ENCODE results near the gene CNTNAP2. TPM values are rescaled to one million over a fixed set of nuclear protein-coding genes. Genes with fewer than 3 reads are reported as not detected.

Gene CNTNAP2
- total RNA-seq, 1 donor from 2014 or later = not detected

DNA sequence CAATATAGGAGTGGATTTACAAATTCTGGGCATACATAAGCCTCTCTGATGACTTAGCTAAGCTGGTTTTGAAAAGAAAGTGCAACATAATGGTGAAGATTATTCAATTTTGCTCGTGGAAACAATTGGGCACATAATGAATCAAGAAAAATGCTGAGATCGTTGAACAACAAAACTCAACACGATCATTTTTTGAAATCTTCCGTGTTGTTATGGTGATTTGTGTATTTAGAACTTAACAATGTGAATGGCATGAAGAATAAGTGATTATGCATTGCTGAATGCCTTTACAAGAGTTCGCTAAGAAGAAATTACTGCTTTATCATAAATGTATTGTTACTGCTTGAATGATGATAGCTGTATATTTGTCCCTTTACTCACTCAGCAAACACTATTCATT lies 875.0 kb downstream of the CNTNAP2 start:
- intact Hi-C loops (cut with micrococcal nuclease) = no loop called here

DNA sequence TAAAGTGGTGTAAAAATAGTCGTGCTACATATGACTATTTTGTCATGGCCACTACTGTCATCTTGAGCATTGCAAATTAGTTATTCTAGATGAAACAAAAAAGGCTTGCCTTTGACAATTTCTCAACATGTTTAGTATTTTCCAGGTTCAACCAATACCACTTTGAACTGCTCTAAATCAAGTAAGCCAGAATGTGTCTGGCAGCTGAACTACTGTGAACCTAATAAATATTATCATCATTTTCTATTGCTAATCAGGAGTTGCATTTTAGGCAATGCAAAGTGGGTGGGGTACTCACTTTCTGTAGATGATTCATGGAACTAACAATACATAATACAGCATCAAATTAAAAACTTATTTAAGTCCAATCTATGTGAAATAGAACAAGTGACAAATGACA lies 877.2 kb downstream of the CNTNAP2 start:
- intact Hi-C loops (cut with micrococcal nuclease) = no loop called here

DNA sequence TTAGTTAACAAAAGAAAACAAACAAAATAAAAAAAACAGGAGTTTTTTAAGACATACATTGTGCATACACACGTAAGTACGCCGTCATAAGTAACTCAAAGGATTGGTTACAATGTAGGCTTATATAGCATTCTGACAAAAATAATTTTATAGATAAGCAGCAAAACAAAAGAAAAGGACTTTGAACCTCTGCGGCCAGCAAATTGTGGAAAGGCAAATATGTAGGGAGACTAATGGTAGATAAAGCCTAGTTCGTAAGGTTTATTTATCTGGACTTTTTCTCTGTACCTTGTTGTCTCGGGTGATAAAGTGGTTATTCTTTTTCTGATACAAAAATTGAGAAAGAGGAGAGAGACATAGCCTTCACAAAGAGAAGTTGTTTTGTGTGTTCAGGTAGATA lies 891.9 kb downstream of the CNTNAP2 start:
- intact Hi-C loops (cut with micrococcal nuclease) = no loop called here

DNA sequence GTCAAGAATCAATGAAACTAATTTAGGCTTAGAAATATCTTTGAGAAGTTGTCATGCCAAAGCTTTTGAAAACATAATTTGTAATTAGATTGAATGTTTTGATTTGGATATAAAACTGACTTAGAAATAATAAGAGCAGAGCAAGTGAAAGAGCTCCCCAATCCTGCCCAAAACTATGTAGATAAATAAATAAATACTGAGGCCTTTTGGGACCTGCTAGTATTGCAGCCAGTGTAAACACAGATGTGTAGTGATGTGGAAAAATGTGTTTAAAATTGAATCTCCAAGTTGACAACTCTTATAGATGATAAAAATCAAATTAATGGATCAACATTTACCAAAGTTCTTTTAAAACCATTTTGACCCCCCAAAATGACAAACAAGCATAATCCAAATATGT lies 896.1 kb downstream of the CNTNAP2 start:
- intact Hi-C loops (cut with micrococcal nuclease) = no loop called here

DNA sequence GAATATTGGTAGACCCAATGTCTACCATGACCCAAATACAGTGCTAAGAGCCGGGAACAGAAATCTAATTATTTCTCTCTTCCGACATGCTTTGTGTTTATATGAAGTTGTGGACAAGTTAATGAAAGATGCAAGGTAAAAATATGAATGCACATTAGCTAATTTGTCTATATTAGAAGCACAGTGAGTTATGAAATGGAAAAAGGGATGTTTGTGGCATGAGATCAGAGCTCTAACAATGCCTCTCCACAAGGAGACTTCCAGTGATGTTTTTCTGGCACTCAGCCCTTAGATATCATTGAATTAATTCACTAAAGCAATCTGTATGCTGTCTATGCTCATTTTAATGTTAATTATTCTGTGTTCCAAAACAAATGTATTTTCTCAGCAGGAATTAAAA lies 897.2 kb downstream of the CNTNAP2 start:
- intact Hi-C loops (cut with micrococcal nuclease) = no loop called here

DNA sequence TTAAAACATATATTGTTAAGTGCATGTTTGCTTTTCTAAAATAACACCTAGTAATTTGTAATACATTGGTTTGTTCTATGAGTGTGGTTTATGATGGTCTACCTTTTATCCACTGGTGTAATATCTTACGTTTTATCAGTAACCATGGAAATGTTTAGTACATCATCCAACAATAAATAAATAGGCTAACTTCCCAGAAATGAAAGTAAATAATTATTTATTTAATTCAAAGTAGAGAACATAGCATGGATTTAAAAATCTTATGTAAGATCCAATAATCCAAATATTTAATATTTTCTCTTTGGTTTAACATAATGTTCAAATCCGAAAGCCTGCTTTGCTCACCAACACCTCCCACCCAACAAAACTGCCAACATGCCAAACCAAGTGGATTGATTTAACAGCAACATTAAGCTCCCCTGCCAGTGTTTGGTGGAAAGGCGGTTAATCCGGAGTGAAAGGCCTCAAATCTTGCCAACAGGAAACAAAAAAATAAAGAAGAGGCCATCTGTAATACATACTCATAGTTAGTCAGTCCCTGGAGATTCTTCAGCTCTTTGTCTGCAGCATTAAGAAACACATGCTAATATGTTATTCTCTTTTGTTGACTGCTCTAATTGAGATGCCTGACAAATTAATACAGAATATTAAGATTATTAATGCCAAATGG lies 897.8 kb downstream of the CNTNAP2 start:
- intact Hi-C loops (cut with micrococcal nuclease) = no loop called here

DNA sequence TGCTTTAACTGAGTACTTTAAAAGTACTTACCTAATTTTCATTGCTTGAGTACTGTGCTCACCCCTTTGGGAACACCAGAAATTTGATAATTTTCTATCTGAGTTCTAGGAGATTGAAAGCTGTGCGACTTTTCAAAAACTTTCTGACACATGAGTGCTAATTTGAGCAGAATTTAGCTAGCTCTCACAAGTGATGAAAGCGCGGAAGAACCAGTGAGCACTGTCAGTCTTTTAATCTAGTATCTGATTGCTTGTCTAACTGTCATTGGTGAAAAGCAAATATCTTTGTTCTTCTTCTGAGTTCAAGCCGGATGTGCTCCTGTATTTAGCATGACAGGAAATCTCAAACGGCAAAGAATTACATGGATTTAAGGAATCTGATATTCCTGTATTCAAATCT lies 899.4 kb downstream of the CNTNAP2 start:
- intact Hi-C loops (cut with micrococcal nuclease) = no loop called here

DNA sequence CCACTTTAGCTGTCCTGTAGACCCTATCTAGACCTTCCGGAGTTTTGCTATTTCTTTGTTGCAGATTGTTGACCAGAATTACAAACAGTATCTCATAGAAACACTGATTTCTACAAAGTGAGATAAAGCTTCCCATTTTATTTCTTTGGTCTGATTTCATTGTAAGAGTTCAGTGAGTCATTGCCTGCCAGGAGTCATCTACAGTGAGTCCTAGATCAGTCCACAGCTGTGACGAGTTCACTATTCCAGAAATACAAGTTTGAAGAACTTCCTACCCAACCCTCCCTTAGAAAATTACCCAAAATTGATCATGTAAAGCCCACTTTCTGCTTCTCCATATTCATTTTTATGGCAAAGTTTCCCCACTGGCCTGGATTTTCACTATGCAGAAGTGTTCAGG lies 905.5 kb downstream of the CNTNAP2 start:
- intact Hi-C loops (cut with micrococcal nuclease) = no loop called here

DNA sequence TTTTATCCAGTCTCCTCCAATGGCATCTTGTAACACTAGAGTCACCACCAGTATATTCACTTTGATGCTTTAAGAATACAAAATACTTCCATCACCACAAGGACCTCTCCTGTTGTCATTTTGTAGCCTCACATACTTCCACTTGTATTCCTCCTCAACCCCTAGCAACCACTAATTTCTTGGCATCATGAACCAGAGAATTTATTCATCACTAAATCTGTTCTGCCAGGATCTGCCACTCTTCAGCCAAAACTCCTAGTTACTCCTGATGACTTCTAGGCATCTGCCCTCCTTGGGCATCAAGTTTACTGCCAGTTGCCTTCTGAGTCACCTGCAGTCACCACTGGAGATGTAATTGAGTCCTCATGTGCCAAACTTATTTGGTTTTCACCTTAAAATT lies 906.8 kb downstream of the CNTNAP2 start:
- intact Hi-C loops (cut with micrococcal nuclease) = no loop called here

DNA sequence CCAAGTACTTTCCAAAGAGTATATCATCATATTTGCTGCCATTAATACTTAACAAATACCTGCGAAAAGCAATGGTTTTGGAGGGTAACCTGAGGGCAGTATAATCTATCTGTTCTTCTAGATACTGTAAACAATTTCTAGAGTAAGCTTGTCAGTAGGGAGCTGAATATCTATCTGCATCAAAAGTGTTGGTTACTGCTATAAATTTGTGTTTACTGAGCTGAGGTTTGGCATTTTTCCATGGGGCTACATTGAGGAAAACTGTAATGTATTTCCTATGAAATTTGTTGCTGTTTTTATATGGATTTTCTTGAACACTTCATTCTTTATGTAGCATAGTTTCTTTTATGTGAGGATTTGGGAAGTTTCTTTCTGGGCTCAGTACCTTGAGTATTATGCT lies 913.4 kb downstream of the CNTNAP2 start:
- intact Hi-C loops (cut with micrococcal nuclease) = no loop called here

DNA sequence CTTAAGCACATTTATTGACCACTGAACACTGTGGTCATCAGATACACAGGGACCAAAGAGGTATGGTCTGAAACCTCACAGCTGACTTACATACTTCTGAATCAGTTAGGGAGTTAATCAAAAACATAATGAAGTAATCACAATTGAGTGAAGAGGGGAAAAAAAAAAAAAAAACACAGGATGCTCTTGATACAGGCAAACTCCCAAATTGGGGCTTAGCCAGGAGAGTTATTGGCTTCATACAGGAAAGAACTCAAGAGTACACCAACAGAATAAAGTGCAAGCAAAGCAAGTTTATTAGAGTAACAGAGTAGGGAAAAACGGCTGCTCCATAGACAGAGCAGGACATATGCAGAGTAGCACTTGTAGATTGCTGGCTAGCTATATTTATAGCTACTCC lies 917.0 kb downstream of the CNTNAP2 start:
- intact Hi-C loops (cut with micrococcal nuclease) = no loop called here

DNA sequence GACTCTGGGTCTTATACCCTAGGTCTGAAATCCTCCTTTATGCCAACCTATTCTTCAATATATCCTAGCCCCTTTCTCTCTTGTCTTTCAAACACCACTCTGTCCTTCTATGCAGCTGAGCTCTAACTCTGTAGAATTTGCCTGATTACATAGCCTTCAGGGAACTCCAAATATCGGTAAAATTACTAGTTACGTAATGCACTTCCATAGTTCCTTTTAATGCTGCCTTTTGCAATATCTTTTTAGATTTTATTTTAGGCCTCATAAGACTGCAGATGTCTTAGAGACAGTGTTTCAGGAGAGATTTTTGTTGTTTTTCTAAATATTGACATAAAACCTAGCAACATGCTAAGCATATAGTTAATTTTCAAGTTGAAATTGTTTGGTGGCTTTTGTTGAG lies 924.8 kb downstream of the CNTNAP2 start:
- intact Hi-C loops (cut with micrococcal nuclease) = no loop called here

DNA sequence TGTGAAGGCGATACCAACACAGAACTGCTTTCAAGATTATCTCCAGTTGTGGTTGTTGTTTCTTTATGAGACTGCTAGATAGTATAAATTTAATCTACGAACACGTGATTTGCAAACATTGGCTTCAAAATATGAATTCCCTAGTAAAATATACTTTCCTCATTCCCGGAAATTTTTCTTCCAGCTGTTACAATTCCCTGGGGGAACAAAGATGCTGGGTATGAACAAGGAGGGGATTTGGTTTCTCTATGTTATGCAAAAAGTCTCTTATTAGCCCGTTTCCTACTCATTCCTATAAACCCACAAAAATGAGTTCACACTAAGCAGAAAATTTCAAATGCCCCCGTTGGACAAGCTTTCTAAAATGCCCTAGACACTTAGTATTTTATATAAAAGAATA lies 928.3 kb downstream of the CNTNAP2 start:
- intact Hi-C loops (cut with micrococcal nuclease) = no loop called here

DNA sequence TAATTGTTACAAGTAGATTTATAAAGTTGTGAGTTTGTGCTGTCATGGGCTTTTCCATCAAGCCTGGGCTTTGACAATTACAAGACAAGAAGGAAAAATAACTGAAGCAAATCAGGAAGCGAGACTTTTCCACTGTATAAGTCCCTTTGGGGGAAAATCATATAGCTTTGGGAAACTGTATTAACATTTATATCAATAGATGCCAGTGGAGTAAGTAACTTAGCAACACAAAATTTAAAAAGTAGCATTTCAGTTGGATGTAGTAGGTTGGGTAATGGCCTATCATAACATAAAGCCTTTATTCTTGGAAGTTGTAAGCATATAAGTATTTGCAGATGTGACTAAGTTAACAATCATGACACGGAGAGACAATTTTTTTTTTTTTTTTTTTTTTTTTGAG lies 931.1 kb downstream of the CNTNAP2 start:
- intact Hi-C loops (cut with micrococcal nuclease) = no loop called here

DNA sequence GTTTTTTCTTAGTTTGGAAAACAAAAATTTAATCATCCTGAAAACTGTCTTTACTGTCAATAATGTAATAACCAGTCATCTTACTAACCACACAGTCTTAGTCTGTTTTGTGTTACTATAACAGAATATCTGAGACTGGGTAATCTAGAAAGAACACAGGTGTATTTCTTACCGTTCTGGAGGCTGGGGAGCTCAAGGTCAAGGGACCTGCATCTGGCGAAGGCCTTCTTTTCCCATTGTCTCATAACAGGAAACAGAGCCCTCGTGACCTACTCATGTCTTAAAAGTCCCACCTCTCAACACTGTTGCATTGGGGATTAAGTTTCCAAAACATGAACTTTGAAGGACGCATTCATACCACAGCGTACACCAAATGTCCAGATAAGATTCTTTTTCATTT lies 932.3 kb downstream of the CNTNAP2 start:
- intact Hi-C loops (cut with micrococcal nuclease) = no loop called here

DNA sequence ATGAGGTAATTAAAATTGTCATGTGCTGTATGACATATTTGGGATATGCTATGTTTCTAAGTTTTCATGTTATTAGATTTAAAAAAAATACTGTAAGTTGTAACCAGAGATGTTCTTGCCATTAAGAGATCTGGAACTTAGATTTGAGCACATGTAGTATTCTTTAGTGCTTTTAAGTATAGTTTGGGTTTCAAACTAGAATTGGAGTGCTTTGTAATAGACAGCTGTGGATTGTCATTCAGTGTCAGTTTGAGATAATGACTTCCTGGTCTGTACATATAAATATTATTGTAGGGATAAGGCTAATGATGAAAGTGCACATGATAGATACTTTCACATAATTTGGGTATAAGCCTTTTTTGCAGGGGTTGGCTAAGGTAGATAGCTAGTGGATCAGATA lies 936.2 kb downstream of the CNTNAP2 start:
- intact Hi-C loops (cut with micrococcal nuclease) = no loop called here

DNA sequence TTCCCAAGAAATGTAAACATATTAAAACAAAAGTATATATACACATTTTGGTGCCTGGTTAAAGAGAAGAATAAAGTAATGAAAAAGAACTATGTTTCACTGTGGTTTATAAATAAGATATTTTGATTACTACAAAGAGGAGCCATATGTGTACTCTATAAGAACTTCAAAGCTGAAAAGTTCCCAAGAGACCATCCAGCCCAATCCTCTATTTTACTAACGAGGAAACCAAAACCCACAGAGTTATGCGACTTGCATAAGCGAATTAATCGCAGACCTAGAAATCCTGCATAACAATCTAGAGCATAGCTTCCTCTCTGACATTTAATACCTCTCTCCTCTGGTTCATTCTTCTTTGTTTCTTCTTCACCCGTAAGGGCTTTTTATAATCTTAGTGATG lies 937.1 kb downstream of the CNTNAP2 start:
- intact Hi-C loops (cut with micrococcal nuclease) = no loop called here

DNA sequence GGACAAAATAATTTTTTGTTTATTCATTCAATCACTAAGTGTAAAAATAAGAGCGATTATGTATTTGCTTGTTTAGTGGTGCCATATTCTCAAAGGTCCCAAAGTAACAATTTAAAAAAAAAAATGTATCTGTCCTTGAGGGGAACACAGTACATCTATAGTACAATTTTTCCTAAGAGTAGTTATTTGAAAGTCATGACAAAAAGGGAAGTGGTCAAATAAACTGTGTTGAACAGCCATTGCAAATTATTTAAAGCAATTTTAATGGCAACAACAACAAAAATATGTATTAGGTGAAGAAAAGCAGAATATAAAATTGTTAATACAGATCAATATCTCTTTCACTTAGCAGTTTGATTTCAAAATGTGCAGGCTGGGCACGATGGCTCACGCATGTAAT lies 943.5 kb downstream of the CNTNAP2 start:
- intact Hi-C loops (cut with micrococcal nuclease) = no loop called here

DNA sequence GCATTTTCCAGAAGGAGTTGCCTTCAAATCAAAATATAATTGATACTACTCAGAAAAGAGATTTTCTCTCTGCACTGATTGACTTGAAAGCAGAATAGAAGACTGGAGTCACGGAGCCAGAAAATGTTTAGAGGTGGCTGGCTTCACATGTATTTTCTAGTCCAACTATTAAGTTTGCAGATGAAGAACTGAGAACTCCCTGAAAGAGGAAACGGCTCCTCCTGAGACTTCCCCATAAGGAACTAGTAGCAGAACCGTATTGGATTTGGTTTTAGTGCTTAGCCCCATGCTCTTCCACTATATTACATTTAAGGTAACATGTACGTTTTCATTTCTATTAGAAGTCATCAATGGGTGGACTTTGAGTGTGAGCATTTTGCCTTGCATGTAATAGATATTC lies 946.3 kb downstream of the CNTNAP2 start:
- intact Hi-C loops (cut with micrococcal nuclease) = no loop called here

DNA sequence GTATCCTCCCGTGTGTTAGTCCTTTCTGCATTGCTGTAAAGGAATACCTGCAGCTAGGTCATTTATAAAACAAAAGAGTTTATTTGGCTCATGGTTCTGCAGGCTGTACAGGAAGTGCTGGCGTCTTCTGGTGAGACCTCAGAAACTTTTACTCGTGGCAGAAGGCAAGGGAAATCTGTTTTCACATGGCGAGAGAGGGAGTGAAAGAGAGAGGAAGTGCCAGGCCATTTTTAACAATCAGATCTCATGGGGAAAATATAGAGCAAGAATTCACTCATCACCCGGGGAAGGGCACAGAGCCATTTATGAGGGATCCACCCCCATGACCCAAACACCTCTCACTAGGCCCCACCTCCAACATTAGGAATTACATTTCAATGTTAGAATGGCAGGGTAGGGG lies 952.2 kb downstream of the CNTNAP2 start:
- intact Hi-C loops (cut with micrococcal nuclease) = no loop called here

DNA sequence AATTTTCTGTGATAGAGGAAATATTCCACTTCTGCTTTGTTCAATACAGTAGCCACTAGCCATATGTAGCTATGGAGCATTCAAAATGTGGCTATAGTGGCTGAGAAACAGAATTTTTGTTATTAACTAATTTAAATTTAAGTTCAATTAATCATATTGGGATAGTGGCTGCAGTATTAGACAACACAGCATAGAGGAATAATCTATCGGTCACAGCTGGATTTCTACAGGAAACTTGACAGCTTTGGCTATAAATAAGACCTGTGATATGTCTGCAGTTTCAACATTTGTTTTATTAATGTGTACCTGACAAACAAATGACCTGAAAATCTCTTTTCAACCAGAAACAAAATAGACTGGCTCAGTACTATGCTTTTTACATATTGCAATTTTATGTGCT lies 953.2 kb downstream of the CNTNAP2 start:
- intact Hi-C loops (cut with micrococcal nuclease) = no loop called here

DNA sequence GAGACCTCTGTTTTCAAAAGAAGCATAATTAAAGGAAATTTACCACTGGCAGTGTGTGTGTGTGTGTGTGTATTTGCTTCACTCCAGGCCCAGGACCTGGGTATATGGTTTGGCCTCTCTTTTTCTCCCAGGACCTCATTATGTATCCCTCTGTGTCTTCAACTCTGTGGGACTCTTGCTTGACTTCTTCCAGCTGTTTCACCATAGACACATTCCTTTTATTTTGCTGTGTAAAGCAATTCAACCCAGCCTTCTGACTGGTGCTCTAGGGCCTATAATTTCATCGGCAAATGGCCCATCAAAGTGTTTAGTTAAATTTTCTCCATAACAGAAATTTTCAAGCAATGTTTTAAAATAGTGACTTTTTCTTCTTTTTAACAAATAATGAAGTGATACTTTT lies 954.3 kb downstream of the CNTNAP2 start:
- intact Hi-C loops (cut with micrococcal nuclease) = no loop called here

DNA sequence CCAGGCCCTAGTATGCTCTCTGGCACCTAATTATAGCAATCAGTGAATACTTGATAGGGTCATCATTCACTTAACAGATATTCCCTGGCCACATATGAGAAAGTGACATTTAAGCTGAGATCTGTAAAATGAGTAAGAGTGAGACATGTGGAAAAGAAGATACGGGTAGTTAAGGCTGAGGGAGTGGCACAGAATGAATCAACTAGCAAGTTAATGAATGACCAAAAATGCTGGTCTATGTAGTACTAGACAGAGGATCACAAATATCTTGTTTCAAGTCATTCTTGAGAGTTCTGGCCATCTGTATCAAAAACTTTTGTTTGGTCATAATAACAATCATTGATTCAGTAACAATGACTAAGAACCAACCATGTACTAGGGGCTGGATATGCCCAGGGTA lies 954.9 kb downstream of the CNTNAP2 start:
- intact Hi-C loops (cut with micrococcal nuclease) = no loop called here

DNA sequence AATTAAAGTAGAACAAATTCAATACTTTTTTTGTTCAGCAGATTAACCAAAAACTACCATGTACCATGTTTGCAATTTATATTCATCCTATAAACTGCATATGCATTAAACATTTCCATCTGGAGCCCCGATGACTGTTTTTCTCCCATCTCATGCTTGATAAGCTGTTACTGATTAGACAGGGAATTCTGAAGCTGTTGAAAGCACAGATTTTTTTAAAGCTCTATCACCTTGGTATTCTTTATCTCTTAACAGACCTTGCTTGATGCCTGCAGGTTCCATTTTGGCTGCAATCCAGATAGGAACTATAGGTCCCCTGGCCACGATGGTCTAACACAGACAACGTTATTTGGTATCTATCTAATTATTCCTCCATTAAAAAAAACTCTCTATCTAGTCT lies 961.7 kb downstream of the CNTNAP2 start:
- intact Hi-C loops (cut with micrococcal nuclease) = no loop called here

Data from T-helper 1 cell treated with Interleukin-12 subunit alpha and Interleukin-12 subunit beta and Interleukin-4 antibody, amounts not matched to agents 30 ng/mL and 1 ng/mL, for 36 hours (primary cell).